NCI-H1694 (cell line): ENCODE data around the gene KATNA1.
A peak's percentile ranks its signal among the peaks of the same experiment; 100 is the strongest.
"Not testable (repeated sequence)": the region's sequence is repeated elsewhere in the genome, so short reads cannot be mapped to it uniquely, and the experiment has no call there.

ENCODE experiments used
- DNase-seq: peaks from one replicate; lab custom pipeline; 2025; lab: John Stamatoyannopoulos, UW

The KATNA1 gene

GRCh38 chr6:149648148-149649145 lies at the start of gene KATNA1:
TSS of gene KATNA1 (minus strand) at chr6:149648714. CDS start at chr6:149638547, 10,167 bp downstream.
- peak; percentile 54 for DNase-seq

- DNase-seq: no peak
Measured at GRCh38 chr6:149698175-149698574, 49.7 kb upstream of the KATNA1 start.

GRCh38 chr6:149696901-149697300 lies 48.4 kb upstream of the KATNA1 start:
- DNase-seq: no peak

- DNase-seq: peak; percentile 59
Measured at GRCh38 chr6:149694921-149695320, 46.4 kb upstream of the KATNA1 start.

GRCh38 chr6:149691201-149691600 lies 42.7 kb upstream of the KATNA1 start:
- no peak for DNase-seq

GRCh38 chr6:149686230-149686629 lies 37.7 kb upstream of the KATNA1 start:
- no peak for DNase-seq

- DNase-seq: peak; percentile 96
Measured at GRCh38 chr6:149683256-149683859, 34.8 kb upstream of the KATNA1 start.

- DNase-seq: not testable (repeated sequence)
Measured at GRCh38 chr6:149681845-149682244, 33.3 kb upstream of the KATNA1 start.

GRCh38 chr6:149681209-149681608 lies 32.7 kb upstream of the KATNA1 start:
- no peak for DNase-seq

GRCh38 chr6:149680503-149680902 lies 32.0 kb upstream of the KATNA1 start:
- DNase-seq: no peak

- DNase-seq: not testable (repeated sequence)
Measured at GRCh38 chr6:149672265-149672664, 23.8 kb upstream of the KATNA1 start.

GRCh38 chr6:149660028-149660427 lies 11.5 kb upstream of the KATNA1 start:
- no peak for DNase-seq

GRCh38 chr6:149657441-149657840 lies 8.9 kb upstream of the KATNA1 start:
- DNase-seq: no peak

GRCh38 chr6:149651056-149651455 lies 2.5 kb upstream of the KATNA1 start:
- no peak for DNase-seq

- DNase-seq: no peak
Measured at GRCh38 chr6:149646599-149646998, 1.9 kb downstream of the KATNA1 start.

GRCh38 chr6:149642829-149643580 lies 5.5 kb downstream of the KATNA1 start:
- DNase-seq: no peak

GRCh38 chr6:149636124-149636523 lies 12.4 kb downstream of the KATNA1 start:
- no peak for DNase-seq

GRCh38 chr6:149634315-149634714 lies 14.2 kb downstream of the KATNA1 start:
- DNase-seq: no peak

- no peak for DNase-seq
Measured at GRCh38 chr6:149628875-149629510, 19.5 kb downstream of the KATNA1 start.

GRCh38 chr6:149627672-149628071 lies 20.8 kb downstream of the KATNA1 start:
- DNase-seq: no peak

- DNase-seq: no peak
Measured at GRCh38 chr6:149615805-149616204, 32.7 kb downstream of the KATNA1 start.

GRCh38 chr6:149614337-149614736 lies 34.2 kb downstream of the KATNA1 start:
- no peak for DNase-seq
